Mesenchymal stem cell (in vitro differentiated cells and primary cell): Measurements from ENCODE around the gene CEP83. TPM values are rescaled to one million over a fixed set of nuclear protein-coding genes. Genes with fewer than 3 reads are reported as not detected.

Source experiments
- DNase-seq: peaks from one replicate; pipeline ENCODE4 v3.0.0-alpha.2; 2013
- H2AFZ ChIP-seq: one replicate; pipeline ENCODE4 v1.6.1; 2013; ENCODE audit warnings: low read depth, mild to moderate bottlenecking, control low read depth, inconsistent platforms, low read length, moderate library complexity
- H2AK5ac ChIP-seq: 2 replicates; pipeline ENCODE4 v1.6.1; 2013; ENCODE audit warnings: low read length, moderate library complexity, mild to moderate bottlenecking, inconsistent platforms; ENCODE audit not compliant: severe bottlenecking
- H2BK120ac ChIP-seq: one replicate; pipeline ENCODE4 v1.6.1; 2013; ENCODE audit warnings: low read depth, mild to moderate bottlenecking, inconsistent platforms, low read length, moderate library complexity
- H2BK12ac ChIP-seq, 2 experiments: one replicate each; pipeline ENCODE4 v1.6.1; 2013; ENCODE audit warnings: inconsistent platforms in 2 of 2, low read length in 2 of 2, mild to moderate bottlenecking in 2 of 2, moderate library complexity in 2 of 2, control low read depth in 1 of 2
- H2BK15ac ChIP-seq: one replicate; pipeline ENCODE4 v1.6.1; 2013; ENCODE audit warnings: mild to moderate bottlenecking, low read depth, inconsistent platforms; ENCODE audit not compliant: poor library complexity, severe bottlenecking
- H2BK5ac ChIP-seq: 2 replicates; pipeline ENCODE4 v1.6.1; 2013; ENCODE audit warnings: low read depth, mild to moderate bottlenecking, low read length, control low read depth, inconsistent platforms; ENCODE audit not compliant: poor library complexity, severe bottlenecking
- H3K14ac ChIP-seq, 2 experiments: one replicate each; pipeline ENCODE4 v1.6.1; 2013; ENCODE audit warnings: inconsistent platforms in 2 of 2, low read length in 2 of 2, control low read depth in 1 of 2, mild to moderate bottlenecking in 1 of 2, moderate library complexity in 1 of 2
- H3K18ac ChIP-seq, 2 experiments: one replicate each; pipeline ENCODE4 v1.6.1; 2013; ENCODE audit warnings: inconsistent platforms in 2 of 2, low read length in 2 of 2, control low read depth in 1 of 2, low read depth in 1 of 2, mild to moderate bottlenecking in 1 of 2
- H3K23ac ChIP-seq, 2 experiments: one replicate each; pipeline ENCODE4 v1.6.1; 2013; ENCODE audit warnings: inconsistent platforms in 2 of 2, low read length in 2 of 2, mild to moderate bottlenecking in 2 of 2, moderate library complexity in 2 of 2, control low read depth in 1 of 2
- H3K27ac ChIP-seq: 2 replicates; pipeline ENCODE4 v1.5.1; 2013; ENCODE audit warnings: mild to moderate bottlenecking, moderate library complexity, low read length, control low read depth, inconsistent platforms; ENCODE audit not compliant: poor library complexity, severe bottlenecking
- H3K27me3 ChIP-seq, 2 experiments: 2 replicates each; pipeline versions ENCODE4 v1.6.1 to v1.7.0; 2013; ENCODE audit warnings: low read length in 2 of 2, mild to moderate bottlenecking in 2 of 2, moderate library complexity in 2 of 2, control low read depth in 1 of 2, inconsistent platforms in 1 of 2; ENCODE audit not compliant: control insufficient read depth in 1 of 2, insufficient read depth in 1 of 2
- H3K36me3 ChIP-seq, 2 experiments: 2 replicates each; pipeline versions ENCODE4 v1.6.1 to v1.7.0; 2013; ENCODE audit warnings: low read length in 2 of 2, control low read depth in 1 of 2, inconsistent platforms in 1 of 2, low read depth in 1 of 2, mild to moderate bottlenecking in 1 of 2; ENCODE audit not compliant: insufficient read depth in 2 of 2, control insufficient read depth in 1 of 2
- H3K4ac ChIP-seq, 2 experiments: one replicate each; pipeline ENCODE4 v1.6.1; 2013; ENCODE audit warnings: inconsistent platforms in 2 of 2, low read length in 2 of 2, mild to moderate bottlenecking in 2 of 2, moderate library complexity in 2 of 2, control low read depth in 1 of 2, low read depth in 1 of 2
- H3K4me1 ChIP-seq: 2 replicates; pipeline ENCODE4 v1.6.1; 2013; ENCODE audit warnings: low read depth, low read length, control low read depth; ENCODE audit not compliant: control insufficient read depth, insufficient read depth
- H3K4me2 ChIP-seq: 2 replicates; pipeline ENCODE4 v1.6.1; 2013; ENCODE audit warnings: low read length, mild to moderate bottlenecking, inconsistent platforms; ENCODE audit not compliant: poor library complexity, severe bottlenecking
- H3K4me3 ChIP-seq, 2 experiments: 2 replicates each; pipeline versions ENCODE4 v1.5.1 to v1.7.0; 2013; ENCODE audit warnings: low read length in 2 of 2, mild to moderate bottlenecking in 2 of 2, control low read depth in 1 of 2, low read depth in 1 of 2; ENCODE audit not compliant: insufficient read depth in 1 of 2
- H3K79me1 ChIP-seq: replicated peaks from 2 replicates; pipeline ENCODE4 v1.6.1; 2013; ENCODE audit warnings: mild to moderate bottlenecking, control low read depth, low read length, inconsistent platforms; ENCODE audit not compliant: poor library complexity, severe bottlenecking
- H3K9ac ChIP-seq: 2 replicates; pipeline ENCODE4 v1.7.0; 2013; ENCODE audit warnings: mild to moderate bottlenecking, low read length, moderate library complexity
- H3K9me3 ChIP-seq: 2 replicates; pipeline ENCODE4 v1.7.0; 2013; ENCODE audit warnings: mild to moderate bottlenecking, low read length; ENCODE audit not compliant: control insufficient read depth
- H4K8ac ChIP-seq: one replicate; pipeline ENCODE4 v1.6.1; 2013; ENCODE audit warnings: inconsistent platforms, mild to moderate bottlenecking, low read length, moderate library complexity
- H4K91ac ChIP-seq: one replicate; pipeline ENCODE4 v1.6.1; 2013; ENCODE audit warnings: mild to moderate bottlenecking, low read length, inconsistent platforms
- WGBS: methylation state at CpG from one replicate; pipeline ENCODE4 v1.1.7; 2013; ENCODE audit warnings: mixed read lengths; 5-methylcytosine and 5-hydroxymethylcytosine counted together
- polyA plus RNA-seq, 2 experiments: library from polyadenylated mRNA; stranded (reverse); fragments of 200-250 nt; gene quantifications; one replicate each; pipeline ENCODE4 v1.2.3, GENCODE V29; 2013

Gene CEP83, protein sequence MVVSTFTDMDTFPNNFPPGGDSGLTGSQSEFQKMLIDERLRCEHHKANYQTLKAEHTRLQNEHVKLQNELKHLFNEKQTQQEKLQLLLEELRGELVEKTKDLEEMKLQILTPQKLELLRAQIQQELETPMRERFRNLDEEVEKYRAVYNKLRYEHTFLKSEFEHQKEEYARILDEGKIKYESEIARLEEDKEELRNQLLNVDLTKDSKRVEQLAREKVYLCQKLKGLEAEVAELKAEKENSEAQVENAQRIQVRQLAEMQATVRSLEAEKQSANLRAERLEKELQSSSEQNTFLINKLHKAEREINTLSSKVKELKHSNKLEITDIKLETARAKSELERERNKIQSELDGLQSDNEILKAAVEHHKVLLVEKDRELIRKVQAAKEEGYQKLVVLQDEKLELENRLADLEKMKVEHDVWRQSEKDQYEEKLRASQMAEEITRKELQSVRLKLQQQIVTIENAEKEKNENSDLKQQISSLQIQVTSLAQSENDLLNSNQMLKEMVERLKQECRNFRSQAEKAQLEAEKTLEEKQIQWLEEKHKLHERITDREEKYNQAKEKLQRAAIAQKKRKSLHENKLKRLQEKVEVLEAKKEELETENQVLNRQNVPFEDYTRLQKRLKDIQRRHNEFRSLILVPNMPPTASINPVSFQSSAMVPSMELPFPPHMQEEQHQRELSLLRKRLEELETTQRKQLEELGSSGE
- 4.9 TPM for polyA plus RNA-seq (2013, experiment 1 of 2)
- polyA plus RNA-seq (2013, experiment 2 of 2): 4.8 TPM

DNA sequence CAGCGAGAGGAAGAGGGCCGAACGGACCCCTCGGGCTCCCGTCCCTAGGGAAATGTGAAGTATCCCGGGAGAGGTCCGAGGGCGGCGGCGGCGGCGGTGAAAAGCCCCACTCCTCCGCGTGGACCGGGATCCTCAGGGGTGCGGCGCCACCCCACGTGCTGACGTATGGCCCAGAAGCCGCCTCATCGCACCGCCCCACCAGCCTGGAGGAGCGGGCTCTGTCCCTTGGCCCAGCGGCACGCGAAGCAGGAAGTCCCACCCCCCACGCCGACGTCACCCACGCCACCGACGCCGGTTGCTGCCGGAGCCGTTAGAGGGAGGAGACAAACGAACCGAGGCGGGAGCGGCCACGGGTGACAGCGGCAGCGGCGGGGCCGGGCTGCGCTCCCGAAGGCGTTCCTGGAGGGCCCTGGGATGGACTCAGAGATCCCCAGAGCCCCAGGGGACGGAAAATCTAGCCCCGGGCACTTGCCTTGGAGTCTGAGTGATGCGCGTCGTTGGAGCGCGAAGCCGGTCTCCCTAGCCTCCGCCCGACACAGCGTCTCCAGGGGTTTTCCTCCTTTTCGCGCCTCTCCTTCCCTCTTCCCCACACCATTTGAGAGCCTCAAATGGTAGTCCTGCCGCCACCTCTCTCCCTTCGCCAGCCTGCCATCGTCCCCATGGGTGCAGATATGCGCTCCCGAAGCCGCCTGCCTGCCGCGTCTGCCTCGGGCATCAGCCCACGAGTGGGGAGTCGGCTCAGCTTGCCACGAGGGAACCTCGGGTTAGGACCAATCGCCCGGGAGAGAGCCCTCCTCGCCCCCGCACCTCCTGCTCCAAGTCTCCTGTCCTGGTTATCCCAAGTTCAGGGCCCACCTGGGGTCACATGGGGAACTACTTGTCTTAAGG, at the start of gene CEP83:
CEP83 (minus strand) TSS at position 140 of the 888 bp plus-strand sequence. CDS start 47,377 bp downstream, outside the sequence.
- Histone ChIP-seq H4K91ac (peak within 1 kb of the TSS; percentile 61), H2BK12ac (peak within 1 kb of the TSS in 1 of 2 experiments; percentile 93), H3K14ac (peak within 1 kb of the TSS in 1 of 2 experiments; percentile 94), H3K9ac (peak within 1 kb of the TSS; percentile 94), H3K4me3 (peak within 1 kb of the TSS; percentile 79 to 96), H3K23ac (peak within 1 kb of the TSS in 1 of 2 experiments; percentile 77), H3K79me1 (peaks cover 5% of the 10 kb centered on the region), H2BK120ac (peak within 1 kb of the TSS; percentile 51), H3K27me3 (no peaks in the 10 kb centered on the region), H2BK5ac (no peak within 1 kb of the TSS), H3K9me3 (no peaks in the 10 kb centered on the region), H3K18ac (peak within 1 kb of the TSS; percentile 59 to 90), H2AFZ (peak within 1 kb of the TSS; percentile 95), H2BK15ac (peak within 1 kb of the TSS; percentile 78), H3K4me1 (no peaks in the 10 kb centered on the region), H3K36me3 (no peaks in the 10 kb centered on the region), H3K27ac (peak within 1 kb of the TSS; percentile 44), H2AK5ac (no peak within 1 kb of the TSS), H3K4me2 (peak within 1 kb of the TSS; percentile 81), H4K8ac (peak within 1 kb of the TSS; percentile 73), H3K4ac (peak within 1 kb of the TSS in 1 of 2 experiments; percentile 13)
- WGBS: under 1% methylated on average over 72 of the region's 77 CpGs
- DNase-seq: peak; percentile 96

DNA sequence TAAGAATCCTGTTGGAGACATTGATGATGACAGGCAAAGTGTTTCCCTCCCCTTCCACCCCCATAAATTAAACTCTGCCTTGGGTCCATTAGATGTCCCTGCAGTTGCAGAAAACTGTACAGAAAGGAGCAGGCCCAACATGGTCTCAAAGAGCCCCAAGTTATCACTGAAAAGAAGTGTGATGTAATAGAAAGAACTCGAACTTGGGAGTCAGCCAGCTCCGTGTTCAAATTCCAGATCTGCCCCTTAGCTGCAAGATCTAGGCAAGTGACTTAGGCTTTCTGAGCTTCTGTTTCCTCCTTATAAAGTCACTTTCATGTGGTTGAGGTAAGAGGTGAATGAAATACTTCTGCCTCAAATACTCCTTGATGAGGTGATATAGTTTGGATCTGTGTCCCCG, 49.6 kb upstream of the CEP83 start:
- H3K9me3 ChIP-seq: no peaks in the 10 kb centered on the region
- H3K4me2 ChIP-seq: no peak overlapping the region
- no peaks in the 10 kb centered on the region for H3K4me1 ChIP-seq
- H3K36me3 ChIP-seq: no peaks in the 10 kb centered on the region
- H3K27me3 ChIP-seq: peaks cover 9 to 18% of the 10 kb centered on the region in 2 experiments
- H3K18ac ChIP-seq: no peak overlapping the region
- H3K4ac ChIP-seq: no peak overlapping the region
- H3K4me3 ChIP-seq: no peak overlapping the region
- H3K14ac ChIP-seq: no peak overlapping the region
- H4K8ac ChIP-seq: no peak overlapping the region
- no peak overlapping the region for H2BK120ac ChIP-seq
- H4K91ac ChIP-seq: no peak overlapping the region
- H2AFZ ChIP-seq: no peak overlapping the region
- H3K27ac ChIP-seq: no peak overlapping the region
- no peak overlapping the region for H2BK5ac ChIP-seq
- no peak overlapping the region for H3K23ac ChIP-seq
- H2BK15ac ChIP-seq: no peak overlapping the region
- H2BK12ac ChIP-seq: no peak overlapping the region
- 90% methylated on average over 2 of the region's 3 CpGs for WGBS
- DNase-seq: no peak
- H3K79me1 ChIP-seq: no peaks in the 10 kb centered on the region
- H2AK5ac ChIP-seq: no peak overlapping the region
- H3K9ac ChIP-seq: no peak overlapping the region

DNA sequence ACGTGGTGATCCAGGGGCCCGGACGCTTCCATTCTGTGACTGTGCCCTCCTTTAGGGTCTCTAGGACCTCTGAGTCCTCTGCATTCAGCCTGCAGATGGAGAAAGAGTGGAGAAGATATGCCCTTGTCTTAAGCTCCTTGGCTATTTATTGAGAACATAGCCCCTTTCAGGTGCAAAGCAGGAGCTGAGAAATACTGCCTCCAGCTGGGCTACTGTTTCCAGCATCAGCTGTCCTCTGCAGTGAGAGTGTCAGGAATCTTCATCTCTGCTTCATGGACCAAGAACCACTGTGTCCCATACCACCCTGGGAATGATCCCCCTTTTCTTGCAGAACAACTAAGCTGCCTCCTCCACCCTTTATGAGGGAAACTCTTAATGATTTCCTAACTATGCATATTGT, 47.8 kb upstream of the CEP83 start:
- no peak overlapping the region for H3K4ac ChIP-seq
- H3K9ac ChIP-seq: no peak overlapping the region
- H2BK5ac ChIP-seq: no peak overlapping the region
- no peak overlapping the region for H3K14ac ChIP-seq
- H3K27me3 ChIP-seq: peaks cover 14 to 16% of the 10 kb centered on the region in 2 experiments
- no peak overlapping the region for H2BK15ac ChIP-seq
- H3K23ac ChIP-seq: no peak overlapping the region
- H3K36me3 ChIP-seq: no peaks in the 10 kb centered on the region
- no peak overlapping the region for H2BK120ac ChIP-seq
- no peak for DNase-seq
- H3K4me1 ChIP-seq: no peaks in the 10 kb centered on the region
- H2AK5ac ChIP-seq: no peak overlapping the region
- no peak overlapping the region for H4K8ac ChIP-seq
- no peaks in the 10 kb centered on the region for H3K79me1 ChIP-seq
- no peaks in the 10 kb centered on the region for H3K9me3 ChIP-seq
- WGBS: 95% methylated on average over 3 of the region's 3 CpGs
- H2AFZ ChIP-seq: no peak overlapping the region
- no peak overlapping the region for H4K91ac ChIP-seq
- H2BK12ac ChIP-seq: no peak overlapping the region
- no peak overlapping the region for H3K4me3 ChIP-seq
- H3K4me2 ChIP-seq: no peak overlapping the region
- H3K18ac ChIP-seq: no peak overlapping the region
- no peak overlapping the region for H3K27ac ChIP-seq
